Activated T-helper 2 cell treated with anti-CD3 and anti-CD28 coated beads, Interferon-gamma antibody, Interleukin-2, Interleukin-4, amounts not matched to agents 10 μg/mL and 5 μg/mL and 100 μg/mL, durations not matched to agents 14 hours and 24 hours and 36 hours (primary cell): ENCODE measurements around the gene POLR2B. TPM values are rescaled to one million over a fixed set of nuclear protein-coding genes. Genes with fewer than 3 reads are reported as not detected.
"Not testable (repeated sequence)": the region's sequence is repeated elsewhere in the genome, so short reads cannot be mapped to it uniquely, and the experiment has no call there.

Source experiments
- DNase-seq: peaks from one replicate; pipeline ENCODE4 v3.0.0; 2021; ENCODE audit warnings: low spot score
- H3K27ac Mint-ChIP-seq: one replicate; pipeline ENCODE4 v1.8.0; 2021; ENCODE audit warnings: mixed read lengths
- H3K27me3 Mint-ChIP-seq: one replicate; pipeline ENCODE4 v1.8.0; 2021; ENCODE audit warnings: low read depth, mixed read lengths
- H3K36me3 Mint-ChIP-seq: one replicate; pipeline ENCODE4 v1.8.0; 2021; ENCODE audit warnings: low read depth, mixed read lengths
- H3K4me1 Mint-ChIP-seq: one replicate; pipeline ENCODE4 v1.8.0; 2021; ENCODE audit warnings: low read depth, mixed read lengths
- H3K4me3 Mint-ChIP-seq: one replicate; pipeline ENCODE4 v1.8.0; 2021; ENCODE audit warnings: low read depth, mild to moderate bottlenecking, moderate library complexity, mixed read lengths
- H3K9me3 Mint-ChIP-seq: one replicate; pipeline ENCODE4 v1.8.0; 2021; ENCODE audit warnings: mixed read lengths
- intact Hi-C: fragments of 100-400 bp; cut with micrococcal nuclease; formaldehyde crosslinking; loops from one replicate; pipeline ENCODE4 v1.15.1; 2023
- total RNA-seq: library from RNA; stranded (reverse); gene quantifications from 2 replicates; pipeline ENCODE4 v1.2.3, GENCODE V29; 2022

The POLR2B gene
- total RNA-seq: 153 and 155 TPM in 2 replicates

GRCh38 chr4:56978750-56979303 lies at the start of gene POLR2B:
POLR2B (plus strand) TSS chr4:56978896; CDS start chr4:56978986, 90 bp downstream.
- H3K9me3 Mint-ChIP-seq: peaks cover 4% of the 10 kb centered on the region
- no peaks in the 10 kb centered on the region for H3K27me3 Mint-ChIP-seq
- peak within 1 kb of the TSS; percentile 100 for H3K27ac Mint-ChIP-seq
- H3K4me1 Mint-ChIP-seq: peaks cover 36% of the 10 kb centered on the region
- H3K4me3 Mint-ChIP-seq: peak within 1 kb of the TSS; percentile 100
- intact Hi-C loops: loop anchor here (1.0 to 10.0 kb wide), 3 partner anchors 324 to 1032 kb away; partner anchors contain the start of genes CEP135 and PAICS
- H3K36me3 Mint-ChIP-seq: peaks cover 60% of the 10 kb centered on the region
- DNase-seq: peak; percentile 88

GRCh38 chr4:56930638-56931037 lies 48.1 kb upstream of the POLR2B start:
- Mint-ChIP-seq H3K27me3 (no peaks in the 10 kb centered on the region), H3K9me3 (no peaks in the 10 kb centered on the region), H3K36me3 (peaks cover 53% of the 10 kb centered on the region), H3K4me1 (peaks cover 12% of the 10 kb centered on the region), H3K4me3 (no peak overlapping the region), H3K27ac (no peak overlapping the region)
- intact Hi-C loops: no loop called here
- no peak for DNase-seq

- Mint-ChIP-seq H3K4me1 (peaks cover 12% of the 10 kb centered on the region), H3K9me3 (no peaks in the 10 kb centered on the region), H3K36me3 (peaks cover 50% of the 10 kb centered on the region), H3K27ac (no peak overlapping the region), H3K27me3 (no peaks in the 10 kb centered on the region), H3K4me3 (no peak overlapping the region)
- intact Hi-C loops: no loop called here
- no peak for DNase-seq
These were observed 46.8 kb upstream of the POLR2B start for GRCh38 chr4:56931924-56932323.

GRCh38 chr4:56937262-56937661 lies 41.4 kb upstream of the POLR2B start:
- peaks cover 11% of the 10 kb centered on the region for H3K4me1 Mint-ChIP-seq
- no peaks in the 10 kb centered on the region for H3K27me3 Mint-ChIP-seq
- H3K9me3 Mint-ChIP-seq: no peaks in the 10 kb centered on the region
- H3K27ac Mint-ChIP-seq: peak overlapping the region; percentile 42
- no peak for DNase-seq
- intact Hi-C loops: no loop called here
- H3K36me3 Mint-ChIP-seq: peaks cover 32% of the 10 kb centered on the region
- no peak overlapping the region for H3K4me3 Mint-ChIP-seq

- H3K9me3 Mint-ChIP-seq, H3K4me3 Mint-ChIP-seq, H3K4me1 Mint-ChIP-seq, H3K27me3 Mint-ChIP-seq, DNase-seq, intact Hi-C loops, H3K27ac Mint-ChIP-seq: not testable (repeated sequence)
- peaks cover 19% of the 10 kb centered on the region for H3K36me3 Mint-ChIP-seq
These were observed 38.9 kb upstream of the POLR2B start for GRCh38 chr4:56939826-56940225.

DNA sequence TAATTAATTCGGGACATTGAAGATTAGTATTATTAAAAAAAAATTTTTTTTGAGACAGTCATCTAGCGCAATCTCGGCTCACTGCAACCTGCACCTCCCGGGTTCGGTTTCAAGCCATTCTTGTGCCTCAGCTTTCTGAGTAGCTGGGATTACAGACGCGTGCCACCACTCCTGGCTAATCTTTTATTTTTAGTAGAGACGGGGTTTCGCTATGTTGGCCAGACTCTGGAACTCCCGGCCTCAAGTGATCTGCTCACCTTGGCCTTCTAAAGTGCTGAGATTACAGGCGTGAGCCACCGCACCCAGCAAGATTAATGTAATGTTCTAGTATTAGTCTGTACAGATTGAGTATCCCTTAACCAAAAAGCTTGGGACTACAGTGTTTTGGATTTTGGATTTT lies 38.3 kb upstream of the POLR2B start:
- Mint-ChIP-seq H3K4me1 (peaks cover 4% of the 10 kb centered on the region), H3K4me3 (no peak overlapping the region), H3K36me3 (peaks cover 17% of the 10 kb centered on the region), H3K27me3 (no peaks in the 10 kb centered on the region), H3K27ac (no peak overlapping the region), H3K9me3 (no peaks in the 10 kb centered on the region)
- DNase-seq: no peak
- intact Hi-C loops: no loop called here

DNA sequence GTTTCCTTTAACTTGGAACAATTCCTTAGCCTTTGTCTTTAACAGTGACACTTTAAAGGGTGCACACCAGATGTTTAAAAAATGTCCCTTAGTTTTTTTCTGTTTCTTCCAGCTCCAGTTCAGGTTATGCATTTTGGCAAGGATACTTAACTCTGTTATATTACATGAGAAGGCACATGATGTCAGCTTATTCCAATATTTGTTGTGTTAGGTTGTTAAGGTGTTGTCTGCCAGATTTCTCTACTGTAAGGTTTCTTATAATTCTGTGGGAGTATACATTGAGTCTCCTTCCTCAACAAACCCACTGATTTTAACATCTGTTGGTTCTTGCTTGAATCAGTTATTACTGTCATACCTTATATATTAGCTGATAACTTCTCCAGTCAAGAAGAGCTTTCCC lies 37.7 kb upstream of the POLR2B start:
- DNase-seq: no peak
- intact Hi-C loops: no loop called here
- H3K36me3 Mint-ChIP-seq: peaks cover 16% of the 10 kb centered on the region
- no peaks in the 10 kb centered on the region for H3K27me3 Mint-ChIP-seq
- H3K4me3 Mint-ChIP-seq: no peak overlapping the region
- no peaks in the 10 kb centered on the region for H3K9me3 Mint-ChIP-seq
- H3K4me1 Mint-ChIP-seq: peaks cover 4% of the 10 kb centered on the region
- H3K27ac Mint-ChIP-seq: no peak overlapping the region

GRCh38 chr4:56941403-56941802 lies 37.3 kb upstream of the POLR2B start:
- Mint-ChIP-seq H3K9me3 (no peaks in the 10 kb centered on the region), H3K27me3 (no peaks in the 10 kb centered on the region), H3K4me3 (no peak overlapping the region), H3K36me3 (peaks cover 16% of the 10 kb centered on the region), H3K27ac (no peak overlapping the region), H3K4me1 (peaks cover 4% of the 10 kb centered on the region)
- intact Hi-C loops: no loop called here
- DNase-seq: no peak

- H3K27me3 Mint-ChIP-seq: no peaks in the 10 kb centered on the region
- no peaks in the 10 kb centered on the region for H3K9me3 Mint-ChIP-seq
- no peaks in the 10 kb centered on the region for H3K36me3 Mint-ChIP-seq
- no peaks in the 10 kb centered on the region for H3K4me1 Mint-ChIP-seq
- H3K4me3 Mint-ChIP-seq: no peak overlapping the region
- intact Hi-C loops: no loop called here
- no peak overlapping the region for H3K27ac Mint-ChIP-seq
- no peak for DNase-seq
These were observed 24.8 kb upstream of the POLR2B start for GRCh38 chr4:56953680-56954520.

- H3K9me3 Mint-ChIP-seq: no peaks in the 10 kb centered on the region
- no peak overlapping the region for H3K4me3 Mint-ChIP-seq
- intact Hi-C loops: no loop called here
- peaks cover 14% of the 10 kb centered on the region for H3K36me3 Mint-ChIP-seq
- DNase-seq: no peak
- no peaks in the 10 kb centered on the region for H3K4me1 Mint-ChIP-seq
- H3K27ac Mint-ChIP-seq: no peak overlapping the region
- no peaks in the 10 kb centered on the region for H3K27me3 Mint-ChIP-seq
These were observed 20.6 kb upstream of the POLR2B start for GRCh38 chr4:56958111-56958517.

- Mint-ChIP-seq H3K36me3 (peaks cover 18% of the 10 kb centered on the region), H3K4me1 (no peaks in the 10 kb centered on the region), H3K27ac (no peak overlapping the region), H3K27me3 (no peaks in the 10 kb centered on the region), H3K4me3 (no peak overlapping the region), H3K9me3 (no peaks in the 10 kb centered on the region)
- DNase-seq: no peak
- intact Hi-C loops: no loop called here
These were observed 19.6 kb upstream of the POLR2B start for GRCh38 chr4:56959100-56959499.

DNA sequence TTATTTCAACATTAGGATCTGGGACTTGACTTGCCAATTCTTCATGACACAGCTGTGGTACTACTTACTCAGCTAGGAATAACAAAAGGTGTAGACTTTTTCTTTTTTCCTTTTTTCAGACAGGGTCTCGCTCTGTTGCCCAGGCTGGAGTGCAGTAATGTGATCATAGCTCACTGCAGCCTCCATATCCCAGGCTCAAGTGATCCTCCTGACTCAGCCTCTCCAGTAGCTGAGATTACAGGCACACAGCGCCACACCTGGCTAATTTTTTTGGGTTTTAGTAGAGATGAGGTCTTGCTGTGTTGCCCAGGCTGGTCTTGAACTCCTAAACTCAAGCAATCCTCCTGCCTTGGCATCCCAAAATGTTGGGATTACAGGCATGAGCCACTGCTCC lies 17.6 kb upstream of the POLR2B start:
- no peak overlapping the region for H3K27ac Mint-ChIP-seq
- intact Hi-C loops: no loop called here
- no peaks in the 10 kb centered on the region for H3K4me1 Mint-ChIP-seq

DNA sequence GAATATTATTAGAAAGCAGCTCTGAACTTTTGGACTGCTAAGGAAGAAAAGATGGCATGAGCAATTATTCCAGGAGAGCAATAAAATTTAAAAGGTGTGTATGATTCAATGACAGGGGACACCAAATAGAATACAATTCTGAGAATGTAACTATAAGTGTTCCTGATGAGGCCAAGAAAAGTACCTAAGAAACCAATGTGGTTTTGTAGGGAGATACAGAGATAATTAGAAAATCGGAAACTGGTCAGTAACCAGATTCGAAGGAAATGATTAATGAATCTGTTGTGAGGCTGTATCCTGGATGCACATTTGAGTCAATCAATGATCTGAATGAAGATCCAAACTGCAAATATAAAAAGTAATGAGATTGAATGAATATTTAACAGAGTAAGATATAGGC lies 7.3 kb upstream of the POLR2B start:
- H3K27me3 Mint-ChIP-seq: no peaks in the 10 kb centered on the region
- H3K36me3 Mint-ChIP-seq: peaks cover 82% of the 10 kb centered on the region
- peaks cover 19% of the 10 kb centered on the region for H3K9me3 Mint-ChIP-seq
- no peak overlapping the region for H3K4me3 Mint-ChIP-seq
- peaks cover 28% of the 10 kb centered on the region for H3K4me1 Mint-ChIP-seq
- intact Hi-C loops: loop anchor here (10.0 kb wide), 1 partner anchor 317 kb away; no protein-coding TSS in a partner anchor
- no peak for DNase-seq
- no peak overlapping the region for H3K27ac Mint-ChIP-seq

More for the DNA sequence above, 17.6 kb upstream of the POLR2B start:
- Mint-ChIP-seq H3K9me3 (no peaks in the 10 kb centered on the region), H3K36me3 (peaks cover 32% of the 10 kb centered on the region), H3K27me3 (no peaks in the 10 kb centered on the region), H3K4me3 (no peak overlapping the region)
- DNase-seq: no peak
